Measurements from ENCODE around the gene NMBR. TPM values are rescaled to one million over a fixed set of nuclear protein-coding genes. Genes with fewer than 3 reads are reported as not detected.
"Not testable (repeated sequence)": the region's sequence is repeated elsewhere in the genome, so short reads cannot be mapped to it uniquely, and the experiment has no call there.

The NMBR gene
- total RNA-seq, 1 experiment from 2014 or later: not detected

- not testable (repeated sequence) for H3K79me1 ChIP-seq (ENCODE audit: insufficient read depth, low read depth, low read length, poor library complexity, severe bottlenecking); H2AK5ac ChIP-seq (ENCODE audit: insufficient read length, low read length); H3K14ac ChIP-seq (ENCODE audit: insufficient read depth, low read length); H4K5ac ChIP-seq (ENCODE audit: insufficient read length, low read depth, low read length); H3K23ac ChIP-seq (ENCODE audit: insufficient read length, low read depth, low read length); H2BK5ac ChIP-seq (ENCODE audit: insufficient read length, low read length); H2BK20ac ChIP-seq (ENCODE audit: low read depth, low read length, poor library complexity, severe bottlenecking); H2BK120ac ChIP-seq (ENCODE audit: low read depth, low read length, poor library complexity, severe bottlenecking); H3K27me3 Mint-ChIP-seq (ENCODE audit: low read depth); H4K8ac ChIP-seq (replicated peaks; ENCODE audit: insufficient read length, low read depth, low read length); H3K4me1 ChIP-seq (ENCODE audit: insufficient read depth, low read length); H3T11ph ChIP-seq (ENCODE audit: low read length); H2BK15ac ChIP-seq (ENCODE audit: low read depth, low read length); H2AFZ ChIP-seq (ENCODE audit: low read length); H3K4me2 ChIP-seq (ENCODE audit: insufficient read depth, insufficient read length, low read length); DNase-seq; H3K9me3 Mint-ChIP-seq; H3K23me2 ChIP-seq (ENCODE audit: insufficient read length, low read depth, low read length, poor library complexity, severe bottlenecking); H3K27ac Mint-ChIP-seq; H3K56ac ChIP-seq (ENCODE audit: insufficient read length, low read depth, low read length); H3K18ac ChIP-seq (ENCODE audit: insufficient read length, low read depth, low read length); H3K27ac ChIP-seq (ENCODE audit: insufficient read length, low read depth, low read length); H2BK12ac ChIP-seq (ENCODE audit: insufficient read length, low read depth, low read length); H3K4ac ChIP-seq (ENCODE audit: low read depth, low read length); H3K4me3 Mint-ChIP-seq; H3K36me3 Mint-ChIP-seq (ENCODE audit: insufficient read depth in 1 of 3, low read depth in 3 of 3); H3K27me3 ChIP-seq (ENCODE audit: insufficient read depth, low read length); H3K9me3 ChIP-seq (ENCODE audit: control insufficient read depth, low read depth, low read length); H3K9ac ChIP-seq (ENCODE audit: extremely low read depth, insufficient read length, low read length); H4K91ac ChIP-seq (ENCODE audit: insufficient read length, low read depth, low read length); H4K20me1 ChIP-seq (ENCODE audit: control insufficient read depth, insufficient read depth, insufficient read length)
- TF ChIP-seq, protein P1, sequence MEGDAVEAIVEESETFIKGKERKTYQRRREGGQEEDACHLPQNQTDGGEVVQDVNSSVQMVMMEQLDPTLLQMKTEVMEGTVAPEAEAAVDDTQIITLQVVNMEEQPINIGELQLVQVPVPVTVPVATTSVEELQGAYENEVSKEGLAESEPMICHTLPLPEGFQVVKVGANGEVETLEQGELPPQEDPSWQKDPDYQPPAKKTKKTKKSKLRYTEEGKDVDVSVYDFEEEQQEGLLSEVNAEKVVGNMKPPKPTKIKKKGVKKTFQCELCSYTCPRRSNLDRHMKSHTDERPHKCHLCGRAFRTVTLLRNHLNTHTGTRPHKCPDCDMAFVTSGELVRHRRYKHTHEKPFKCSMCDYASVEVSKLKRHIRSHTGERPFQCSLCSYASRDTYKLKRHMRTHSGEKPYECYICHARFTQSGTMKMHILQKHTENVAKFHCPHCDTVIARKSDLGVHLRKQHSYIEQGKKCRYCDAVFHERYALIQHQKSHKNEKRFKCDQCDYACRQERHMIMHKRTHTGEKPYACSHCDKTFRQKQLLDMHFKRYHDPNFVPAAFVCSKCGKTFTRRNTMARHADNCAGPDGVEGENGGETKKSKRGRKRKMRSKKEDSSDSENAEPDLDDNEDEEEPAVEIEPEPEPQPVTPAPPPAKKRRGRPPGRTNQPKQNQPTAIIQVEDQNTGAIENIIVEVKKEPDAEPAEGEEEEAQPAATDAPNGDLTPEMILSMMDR (conservative IDR thresholded peaks at IDR 0.05): 0 out of 3 replicates have a peak, but pooled peaks have one; percentile 2
- H3K4me1 Mint-ChIP-seq: peaks cover 22 to 34% of the 10 kb centered on the region in 2 experiments
- H3K79me2 ChIP-seq (ENCODE audit: insufficient read depth, low read length): peaks cover 13% of the 10 kb centered on the region; the same call in 1 of the 2 replicates
- WGBS (ENCODE audit: extremely low coverage, insufficient read length, low lambda C conversion rate): no CpG with 5 or more reads among the region's 4 CpGs
These were observed 9.8 kb upstream of the NMBR start for GRCh38 chr6:142156758-142157068.

Measured in H9 (cell line).